GM18505 (cell line): ENCODE measurements around the gene SLC22A16.
"Not testable (repeated sequence)": the region's sequence is repeated elsewhere in the genome, so short reads cannot be mapped to it uniquely, and the experiment has no call there.

Experiments
- ATAC-seq: cut with Tn5 transposase; IDR thresholded peaks from one replicate; pipeline ENCODE4 v1.9.1; 2021; ENCODE audit not compliant: unreplicated experiment
- POLR2A ChIP-seq: IDR thresholded peaks from 4 replicates; pipeline ENCODE4 v1.6.1; 2011; ENCODE audit warnings: borderline replicate concordance; ENCODE audit not compliant: insufficient read depth, insufficient read length; ENCODE audit errors: extremely low read depth

The SLC22A16 gene

GRCh38 chr6:110474500-110474899 is 1.9 kb downstream of the SLC22A16 start:
- no peak for TF ChIP-seq POLR2A
- ATAC-seq = no peak

DNA sequence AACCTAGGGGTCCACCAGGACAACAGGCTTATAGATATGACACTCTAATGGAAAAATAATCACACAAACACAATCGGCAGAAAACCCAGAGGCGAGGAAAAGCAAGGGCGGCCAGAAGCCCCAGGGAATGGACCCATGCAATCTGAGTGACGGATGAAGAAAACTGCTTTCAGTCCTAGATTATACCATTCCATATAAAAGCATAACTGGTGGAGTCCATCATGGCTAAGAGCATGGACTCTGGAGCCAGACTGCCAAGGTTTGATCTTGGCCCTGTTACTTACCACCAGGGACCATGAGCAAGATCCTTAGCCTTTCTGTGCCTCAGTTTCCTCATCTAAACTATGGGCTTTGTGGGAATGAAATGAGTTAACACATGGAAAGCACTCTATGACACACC is 3.7 kb downstream of the SLC22A16 start:
- ATAC-seq = no peak
- TF ChIP-seq POLR2A = no peak

GRCh38 chr6:110471726-110472365 is 4.6 kb downstream of the SLC22A16 start:
- no peak for TF ChIP-seq POLR2A
- no peak for ATAC-seq

DNA sequence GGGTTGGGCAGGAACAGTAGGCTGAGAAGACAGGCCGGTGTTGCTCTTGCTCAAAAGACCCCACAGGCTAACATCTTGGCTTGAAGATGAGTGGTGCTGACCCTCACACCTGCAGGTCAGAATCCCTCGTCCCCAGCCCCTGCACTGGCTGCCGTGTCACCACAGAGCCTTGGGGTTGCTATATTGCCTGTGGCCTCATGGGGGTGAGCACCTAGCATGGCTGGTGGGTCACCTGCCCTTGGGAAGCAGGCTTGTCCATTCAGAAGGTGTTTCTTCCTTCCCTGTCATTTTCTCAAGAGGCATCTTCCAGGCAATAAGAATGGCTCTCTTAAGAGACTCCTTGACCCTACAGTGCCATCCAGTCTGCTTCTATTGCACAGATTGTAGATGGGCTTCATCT is 7.7 kb downstream of the SLC22A16 start:
- TF ChIP-seq POLR2A = no peak
- ATAC-seq = no peak

DNA sequence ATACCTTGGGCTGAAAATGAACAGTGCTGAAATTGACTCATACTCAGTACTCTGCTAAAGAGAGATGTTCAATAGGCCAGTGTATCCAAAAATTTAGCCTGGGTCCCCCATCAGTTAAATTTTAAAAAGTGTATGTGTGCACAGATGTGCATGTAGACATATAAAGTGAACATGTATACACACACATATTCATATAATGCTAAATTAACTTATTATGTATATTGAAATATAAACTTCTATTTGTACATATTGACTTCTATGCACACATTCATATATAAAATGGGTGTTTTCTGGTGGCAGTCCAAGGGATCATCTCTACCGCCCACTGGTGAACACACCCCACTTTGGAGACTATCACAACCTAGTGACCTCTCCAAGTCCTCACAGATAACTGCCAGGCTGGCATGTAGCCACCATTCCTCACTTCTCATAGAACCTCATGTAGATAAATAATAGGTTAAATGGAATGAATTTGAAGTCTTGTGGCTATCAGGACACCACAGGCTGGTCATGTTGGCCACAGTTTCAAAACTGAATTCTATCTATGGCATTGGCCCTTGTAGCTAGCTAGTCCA is 8.8 kb downstream of the SLC22A16 start:
- no peak for ATAC-seq
- TF ChIP-seq POLR2A = no peak

- no peak for TF ChIP-seq POLR2A
Measured at GRCh38 chr6:110462884-110463481, 13.4 kb downstream of the SLC22A16 start.

DNA sequence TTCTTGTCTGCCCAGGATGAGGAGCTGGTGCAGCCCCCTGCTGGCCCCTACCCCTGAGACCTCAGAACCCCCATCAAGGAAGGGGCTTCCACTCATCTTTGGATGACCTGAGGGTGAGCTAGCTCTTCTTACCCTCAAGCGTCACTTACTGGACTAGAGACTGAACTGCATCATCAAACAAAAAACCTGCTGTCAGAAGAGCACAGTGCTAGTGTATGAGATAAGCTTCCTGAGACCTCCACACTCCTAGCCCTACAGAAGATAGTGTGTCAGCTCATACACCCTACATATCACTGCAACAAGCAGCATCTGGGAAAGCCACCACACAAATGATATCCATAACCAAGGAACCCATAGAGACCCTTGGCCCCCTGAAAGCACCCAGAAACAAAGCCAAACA is 15.0 kb downstream of the SLC22A16 start:
- TF ChIP-seq POLR2A = no peak
- no peak for ATAC-seq

More at GRCh38 chr6:110462884-110463481, 13.4 kb downstream of the SLC22A16 start:
- no peak for ATAC-seq

- TF ChIP-seq POLR2A = no peak
- ATAC-seq = no peak
Measured at GRCh38 chr6:110459137-110459536, 17.3 kb downstream of the SLC22A16 start.

GRCh38 chr6:110458476-110458875 is 17.9 kb downstream of the SLC22A16 start:
- ATAC-seq = no peak
- TF ChIP-seq POLR2A = no peak

DNA sequence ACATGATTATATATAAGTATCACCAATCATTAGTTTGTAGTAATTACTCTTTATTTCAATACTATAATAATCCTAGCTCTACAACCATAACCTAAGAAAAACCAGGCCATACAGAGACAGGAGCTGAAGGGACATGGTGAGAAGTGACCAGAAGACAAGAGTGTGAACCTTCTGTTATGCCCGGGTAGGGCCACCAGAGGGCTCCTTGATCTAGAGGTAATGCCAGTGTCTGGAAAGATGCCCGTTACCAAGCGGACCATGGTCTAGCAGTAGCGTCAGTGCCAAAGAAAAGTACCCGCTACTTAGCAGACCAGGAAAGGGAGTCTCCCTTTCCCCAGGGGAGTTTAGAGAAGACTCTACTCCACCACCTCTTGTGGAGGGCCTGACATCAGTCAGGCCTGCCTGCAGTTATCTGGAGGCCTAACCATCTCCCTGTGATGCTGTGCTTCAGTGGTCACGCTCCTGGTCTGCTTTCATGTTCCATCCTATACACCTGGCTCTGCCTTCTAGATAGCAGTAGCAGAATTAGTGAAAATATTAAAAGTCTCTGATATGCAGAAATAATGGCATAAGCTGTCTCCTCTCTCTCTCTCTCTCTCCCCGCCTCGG is 18.7 kb downstream of the SLC22A16 start:
- not testable (repeated sequence) for ATAC-seq

GRCh38 chr6:110456694-110457093 is 19.7 kb downstream of the SLC22A16 start:
- no peak for ATAC-seq
- no peak for TF ChIP-seq POLR2A

DNA sequence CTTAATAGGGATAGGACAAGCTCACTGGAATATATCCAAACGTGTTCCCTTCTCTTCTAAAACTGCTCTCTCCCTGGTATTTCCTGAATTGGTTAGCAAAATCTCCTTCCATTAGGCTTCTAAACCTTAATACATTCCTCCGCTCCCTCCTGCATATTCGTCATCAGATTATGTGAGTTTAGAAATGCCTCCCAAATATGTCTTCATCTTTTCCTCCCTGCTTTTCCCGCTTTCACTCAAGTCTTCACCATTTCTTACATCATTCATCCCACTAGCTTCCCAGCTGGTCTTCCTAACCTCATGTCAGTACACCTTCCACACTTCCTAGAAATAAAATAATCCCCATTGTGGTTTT is 26.9 kb downstream of the SLC22A16 start:
- ATAC-seq = no peak
- TF ChIP-seq POLR2A = no peak

DNA sequence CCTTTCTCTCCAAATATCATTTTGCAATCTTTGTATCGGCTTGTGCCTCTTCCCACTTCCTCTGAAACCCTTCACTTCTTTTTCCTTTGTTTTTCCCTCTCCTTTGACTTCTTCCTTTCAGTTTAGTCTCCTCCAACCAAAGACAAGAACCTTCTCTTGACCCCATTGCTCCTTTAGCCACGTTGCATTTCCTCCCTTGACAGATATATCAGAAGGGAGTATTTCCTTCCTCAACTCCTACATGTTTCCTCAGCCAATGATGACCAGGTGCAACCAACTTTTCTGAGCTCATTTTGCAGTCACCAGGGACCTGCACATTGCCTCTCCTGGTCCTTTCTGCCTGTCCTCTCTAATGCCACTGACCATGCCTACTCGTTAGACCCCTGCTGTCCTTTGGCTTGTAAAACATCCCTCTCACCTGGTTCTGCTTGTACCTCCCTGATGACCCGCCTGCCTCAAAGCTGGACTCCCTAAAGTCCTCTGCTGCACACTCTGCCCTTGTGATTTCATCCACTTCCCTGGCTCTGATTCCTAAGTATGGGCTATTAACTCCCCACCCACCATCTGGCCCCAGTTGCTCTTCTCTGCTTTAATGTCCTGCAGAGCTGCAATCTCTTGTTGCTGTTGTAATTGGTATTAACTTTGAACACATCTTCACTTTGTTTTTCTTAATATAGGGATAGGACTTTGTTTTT is 27.4 kb downstream of the SLC22A16 start:
- TF ChIP-seq POLR2A = no peak

More for the DNA sequence above, 27.4 kb downstream of the SLC22A16 start:
- ATAC-seq = no peak
